NCI-H1417 (cell line): ENCODE measurements around the gene GCGR.
A peak's percentile ranks its signal among the peaks of the same experiment; 100 is the strongest.

ENCODE experiments used
- DNase-seq, 3 experiments: peaks; one replicate each; lab custom pipeline; 2025; lab: John Stamatoyannopoulos, UW

The GCGR gene

GRCh38 chr17:81803728-81804558 is at the start of gene GCGR:
Gene GCGR (plus strand): TSS chr17:81804150. CDS start chr17:81809019, 4,869 bp downstream.
- no peak for DNase-seq

DNA sequence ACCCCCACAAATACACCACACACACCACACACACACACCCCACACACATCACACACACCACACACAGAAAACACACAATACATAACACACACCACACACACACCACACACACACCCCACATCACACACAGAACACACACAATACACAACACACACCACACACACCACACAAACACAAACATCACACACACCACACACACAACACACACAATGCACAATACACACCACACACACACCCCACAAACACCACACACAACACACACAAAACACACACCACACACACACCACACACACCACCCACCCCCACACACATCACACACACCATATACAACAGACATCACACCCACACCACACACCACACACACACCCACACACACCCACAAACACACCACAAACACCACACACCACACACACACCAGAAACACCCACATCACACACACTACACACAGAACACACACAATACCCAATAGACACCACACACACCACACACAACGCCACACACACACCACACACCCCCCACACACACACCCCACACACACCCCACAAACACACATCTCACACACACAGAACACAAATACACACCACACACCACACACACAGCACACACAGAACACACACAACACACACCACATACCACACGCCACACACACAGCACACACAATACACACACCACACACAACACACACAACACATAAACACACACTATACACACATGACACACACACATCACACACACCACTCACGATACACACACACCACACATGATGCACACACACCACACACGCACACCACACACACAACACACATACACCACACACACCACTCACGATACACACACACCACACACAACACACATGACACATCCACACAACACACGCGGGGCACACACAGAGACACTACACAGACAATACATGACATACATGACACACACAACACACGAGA is 11.0 kb upstream of the GCGR start:
- no peak for DNase-seq

DNA sequence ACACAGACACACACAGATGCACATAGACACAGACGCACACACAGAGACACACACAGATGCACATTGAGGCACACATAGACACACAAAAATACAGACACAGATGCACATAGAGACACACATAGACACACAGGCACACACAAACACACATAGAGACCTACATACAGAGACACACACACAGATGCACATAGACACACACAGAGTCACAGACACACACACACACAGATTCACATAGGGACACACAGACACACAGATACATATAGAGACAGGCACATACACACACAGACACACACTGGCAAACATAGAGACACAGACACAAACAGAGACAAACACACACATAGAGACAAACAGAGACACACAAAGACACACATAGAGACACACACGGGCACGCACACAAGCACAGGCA is 9.9 kb upstream of the GCGR start:
- DNase-seq, result no peak

GRCh38 chr17:81794509-81794908 is 9.4 kb upstream of the GCGR start:
- DNase-seq, result peak in 1 of 3 experiments; percentile 40

GRCh38 chr17:81801327-81801726 is 2.6 kb upstream of the GCGR start:
- no peak for DNase-seq

DNA sequence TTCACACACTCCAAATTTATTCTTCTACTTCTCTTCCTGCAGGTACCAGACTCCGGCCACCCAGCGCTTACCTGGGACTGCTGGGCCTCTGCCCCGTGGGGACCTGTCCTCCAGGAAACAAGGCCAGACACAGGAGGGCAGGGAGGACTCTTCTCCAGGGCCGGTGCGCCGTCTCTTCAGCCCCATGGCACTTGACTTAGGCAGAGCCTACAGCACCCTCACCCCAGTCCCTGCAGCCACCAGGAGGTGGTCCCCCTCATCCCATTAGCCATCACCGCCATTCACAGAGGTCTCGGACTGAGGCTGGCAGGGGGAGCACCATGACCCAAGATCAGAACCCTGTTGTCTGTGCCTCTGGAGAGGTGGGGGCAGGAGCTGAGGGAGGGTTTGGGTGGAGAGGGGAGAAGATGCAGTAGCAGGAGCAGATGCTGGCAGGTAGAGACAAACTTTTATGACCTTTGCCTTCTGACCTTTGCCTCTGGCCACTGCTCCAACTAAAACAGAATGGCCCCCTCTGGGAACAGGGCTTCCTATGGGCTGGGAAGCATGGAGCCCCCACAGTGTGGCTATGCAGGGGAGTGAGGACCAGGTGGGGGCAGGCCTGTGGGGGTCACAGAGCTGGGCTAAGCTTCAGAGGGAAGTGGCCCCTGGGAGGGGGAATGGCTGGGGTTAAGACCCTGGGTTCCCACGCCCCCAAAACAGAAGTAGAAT is 1.7 kb upstream of the GCGR start:
- DNase-seq, result no peak

GRCh38 chr17:81802856-81803643 is 900 bp upstream of the GCGR start:
- DNase-seq, result no peak

DNA sequence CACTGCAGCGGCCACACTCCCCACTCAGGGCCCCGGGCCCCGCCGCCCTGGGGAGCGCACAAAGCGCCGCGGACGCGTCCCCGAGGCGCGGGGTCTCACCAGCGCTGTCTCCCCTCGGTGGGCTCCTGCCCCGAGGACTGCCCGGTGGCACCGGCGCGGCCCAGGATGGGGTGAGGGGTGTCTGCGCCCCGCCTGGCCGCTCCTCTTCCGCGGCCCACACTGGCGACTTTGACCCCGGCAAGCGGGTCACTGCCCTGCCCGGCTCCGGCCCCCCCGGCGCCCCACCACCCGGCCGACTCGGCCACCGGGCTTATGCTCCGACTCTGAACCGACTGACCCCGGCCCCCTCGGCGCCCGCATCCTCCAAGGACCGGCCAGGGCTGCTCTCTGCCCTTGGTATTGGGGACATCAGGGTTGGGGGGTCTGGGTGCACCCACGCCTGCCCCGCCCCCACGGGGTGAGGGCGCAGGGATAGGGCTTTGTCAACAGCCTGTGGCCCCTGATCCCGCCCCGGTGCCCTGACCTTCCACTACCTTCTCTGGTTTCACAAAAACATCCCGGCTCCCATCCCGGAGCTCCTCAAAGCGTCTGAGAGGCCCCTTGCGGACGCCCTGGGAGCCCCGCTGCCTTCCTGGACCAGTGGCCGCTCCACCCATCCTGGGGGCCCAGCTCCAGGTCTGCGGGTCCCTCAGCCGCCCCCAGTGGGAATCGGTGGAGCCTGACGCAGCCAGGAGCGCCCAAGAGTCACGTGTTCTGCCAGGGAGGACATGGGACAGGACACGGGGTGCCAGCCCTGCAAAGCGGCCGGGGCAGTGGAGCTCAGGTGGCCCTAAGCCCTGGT is 829 bp downstream of the GCGR start:
- no peak for DNase-seq

DNA sequence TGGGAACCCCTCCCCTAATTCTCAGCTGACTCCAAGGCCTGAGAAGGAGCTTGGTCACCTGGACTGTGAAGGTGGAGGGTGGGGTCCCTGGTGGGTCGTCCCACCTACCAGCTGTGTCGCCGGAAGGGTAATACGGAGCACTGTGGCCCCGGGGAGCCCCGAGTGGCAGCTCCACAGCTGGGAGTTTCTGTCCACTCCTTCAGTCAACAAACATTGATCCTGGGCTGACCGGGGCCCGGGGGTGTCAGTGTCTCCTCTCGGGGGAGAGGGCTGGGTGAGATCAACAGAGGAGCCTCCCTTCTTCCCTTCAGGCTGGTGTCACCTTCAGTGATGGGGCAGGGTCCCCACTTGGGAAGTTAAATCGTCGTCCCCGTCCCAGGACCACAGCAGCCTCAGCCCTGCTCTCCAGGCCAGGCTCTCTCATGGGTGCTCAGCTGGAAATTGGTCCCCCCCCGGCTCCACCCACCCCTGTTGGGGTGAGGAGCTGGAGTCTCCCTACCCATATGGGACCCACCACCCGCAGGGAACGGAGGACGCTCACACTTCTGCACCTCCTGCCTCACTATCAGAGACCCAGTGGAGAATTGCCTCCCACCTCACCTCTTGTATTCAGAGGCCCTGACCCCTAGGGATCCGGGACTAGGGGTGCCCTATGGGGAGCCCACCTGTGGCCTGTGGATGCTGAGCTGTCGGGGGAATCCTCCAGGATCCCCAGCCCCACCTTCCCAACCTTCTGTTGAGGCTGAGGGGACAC is 1.9 kb downstream of the GCGR start:
- no peak for DNase-seq

DNA sequence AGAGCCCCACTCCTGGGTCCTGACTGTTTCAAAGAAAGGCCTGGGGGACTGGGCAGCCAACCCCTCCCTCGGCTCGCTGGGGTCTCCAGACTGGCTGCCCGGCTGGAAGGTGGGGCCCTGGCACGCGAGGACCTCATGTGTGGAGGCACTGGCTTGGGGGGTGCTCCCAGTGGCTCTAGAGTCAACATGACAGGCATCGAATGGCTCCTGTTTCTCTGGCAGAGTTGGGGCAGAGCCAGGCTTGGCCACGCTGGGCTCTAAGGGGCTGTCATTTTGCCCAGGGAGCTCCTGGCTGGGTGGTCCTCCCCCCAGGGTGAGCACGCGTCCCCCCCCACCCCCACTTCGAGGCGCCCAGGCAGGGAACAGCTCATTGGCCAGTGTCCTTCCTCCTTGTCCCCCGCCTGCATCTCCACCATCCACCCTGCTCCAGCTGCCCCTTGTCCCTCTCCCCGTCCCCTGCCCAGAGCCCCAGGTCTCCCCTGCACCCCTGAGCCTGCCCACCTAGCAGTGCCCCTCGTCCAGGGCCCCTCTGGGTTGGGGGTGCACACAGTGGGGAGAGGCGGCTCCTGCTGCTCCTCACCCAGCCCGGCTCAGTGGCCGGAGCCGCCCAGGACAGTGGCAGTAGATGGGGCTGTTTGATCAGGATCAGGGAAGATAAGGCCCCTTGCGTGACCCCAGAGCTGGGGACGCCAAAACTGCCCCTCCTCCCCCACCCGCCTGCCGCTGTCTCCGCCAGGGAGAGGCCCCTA is 2.7 kb downstream of the GCGR start:
- DNase-seq, result no peak

DNA sequence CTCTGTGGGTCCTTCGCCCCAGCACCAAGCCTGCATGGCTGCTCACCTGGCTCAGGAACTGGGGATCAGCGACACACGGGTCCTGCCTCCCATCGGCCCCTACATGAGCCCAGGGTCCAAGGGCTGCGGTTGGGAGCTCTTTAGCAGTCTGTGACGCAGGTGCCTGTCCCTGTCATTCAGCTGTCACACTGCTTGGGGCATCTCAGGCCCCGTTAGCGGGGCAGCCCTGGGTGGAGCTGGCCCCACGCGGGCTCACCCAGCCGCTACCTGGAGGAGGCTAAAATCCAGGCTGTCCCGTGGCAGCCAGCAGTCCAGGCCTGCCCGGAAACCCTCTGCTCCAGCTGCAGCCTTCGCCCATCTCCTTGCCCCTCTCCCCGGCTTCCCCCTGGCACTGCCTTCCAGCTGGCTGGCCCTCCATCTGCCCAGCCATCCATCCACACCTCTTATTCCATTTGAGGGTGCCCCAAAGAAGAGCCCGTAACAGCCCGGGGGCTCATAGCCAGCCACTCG is 3.3 kb downstream of the GCGR start:
- DNase-seq, result peak in 1 of 3 experiments; percentile 12

- DNase-seq, result no peak
Measured at GRCh38 chr17:81807839-81808238, 3.9 kb downstream of the GCGR start.

GRCh38 chr17:81808778-81809555 is 5.0 kb downstream of the GCGR start:
- no peak for DNase-seq

- no peak for DNase-seq
Measured at GRCh38 chr17:81809556-81809998, 5.6 kb downstream of the GCGR start.

GRCh38 chr17:81810476-81810875 is 6.5 kb downstream of the GCGR start:
- DNase-seq, result no peak

DNA sequence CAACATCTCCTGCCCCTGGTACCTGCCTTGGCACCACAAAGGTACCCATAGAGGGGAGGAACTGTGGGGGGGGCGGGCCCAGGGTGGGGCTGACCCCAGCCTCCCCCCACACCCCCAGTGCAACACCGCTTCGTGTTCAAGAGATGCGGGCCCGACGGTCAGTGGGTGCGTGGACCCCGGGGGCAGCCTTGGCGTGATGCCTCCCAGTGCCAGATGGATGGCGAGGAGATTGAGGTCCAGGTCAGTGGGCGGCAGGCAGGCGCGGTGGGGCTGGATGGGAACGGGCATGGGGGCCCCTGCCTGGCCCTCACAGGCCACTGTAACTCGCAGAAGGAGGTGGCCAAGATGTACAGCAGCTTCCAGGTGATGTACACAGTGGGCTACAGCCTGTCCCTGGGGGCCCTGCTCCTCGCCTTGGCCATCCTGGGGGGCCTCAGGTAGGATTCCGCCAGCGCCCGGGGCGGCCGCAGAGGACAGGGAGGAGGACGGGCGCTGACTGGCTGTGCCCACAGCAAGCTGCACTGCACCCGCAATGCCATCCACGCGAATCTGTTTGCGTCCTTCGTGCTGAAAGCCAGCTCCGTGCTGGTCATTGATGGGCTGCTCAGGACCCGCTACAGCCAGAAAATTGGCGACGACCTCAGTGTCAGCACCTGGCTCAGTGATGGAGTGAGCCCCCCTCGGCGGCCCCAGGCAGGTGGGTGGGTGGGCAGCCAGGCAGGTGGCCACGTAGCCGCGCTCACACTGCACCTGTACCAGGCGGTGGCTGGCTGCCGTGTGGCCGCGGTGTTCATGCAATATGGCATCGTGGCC is 7.1 kb downstream of the GCGR start:
- no peak for DNase-seq
